GM12801 (cell line): ENCODE data around the gene LUC7L3.

Experiments
- TF ChIP-seq, protein P1 (sequence below): IDR thresholded peaks from one replicate; pipeline ENCODE4 v1.5.1; 2011; ENCODE audit warnings: control low read depth; ENCODE audit not compliant: insufficient read length; ENCODE audit errors: extremely low read depth

The LUC7L3 gene

DNA sequence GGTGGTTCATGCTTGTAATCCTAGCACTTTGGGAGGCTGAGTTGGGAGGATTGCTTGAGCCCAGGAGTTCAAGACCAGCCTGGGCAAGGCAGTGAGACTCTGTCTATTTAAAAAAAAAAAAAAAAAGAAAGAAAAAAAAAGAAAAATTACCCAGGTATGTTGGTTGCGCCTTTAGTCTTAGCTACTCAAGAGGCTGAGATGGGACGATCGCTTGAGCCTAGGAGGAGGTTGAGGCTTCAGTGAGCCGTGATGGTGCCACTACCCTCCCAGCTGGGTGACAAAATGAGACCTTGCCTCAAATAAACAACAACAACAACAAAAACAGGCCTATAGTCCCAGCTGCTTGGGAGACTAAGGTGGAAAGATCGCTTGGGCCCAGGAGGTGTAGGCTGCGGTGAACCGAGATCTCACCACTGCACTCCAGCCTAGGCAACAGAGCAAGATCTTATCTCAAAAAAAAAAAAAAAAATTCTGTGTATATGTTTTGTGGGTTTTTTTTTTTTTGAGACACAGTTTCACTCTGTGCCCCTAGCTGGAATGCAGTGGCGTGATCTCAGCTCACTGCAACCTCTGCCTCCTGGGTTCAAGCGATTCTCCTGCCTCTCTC lies 60.4 kb downstream of the LUC7L3 start:
- TF ChIP-seq, protein P1, sequence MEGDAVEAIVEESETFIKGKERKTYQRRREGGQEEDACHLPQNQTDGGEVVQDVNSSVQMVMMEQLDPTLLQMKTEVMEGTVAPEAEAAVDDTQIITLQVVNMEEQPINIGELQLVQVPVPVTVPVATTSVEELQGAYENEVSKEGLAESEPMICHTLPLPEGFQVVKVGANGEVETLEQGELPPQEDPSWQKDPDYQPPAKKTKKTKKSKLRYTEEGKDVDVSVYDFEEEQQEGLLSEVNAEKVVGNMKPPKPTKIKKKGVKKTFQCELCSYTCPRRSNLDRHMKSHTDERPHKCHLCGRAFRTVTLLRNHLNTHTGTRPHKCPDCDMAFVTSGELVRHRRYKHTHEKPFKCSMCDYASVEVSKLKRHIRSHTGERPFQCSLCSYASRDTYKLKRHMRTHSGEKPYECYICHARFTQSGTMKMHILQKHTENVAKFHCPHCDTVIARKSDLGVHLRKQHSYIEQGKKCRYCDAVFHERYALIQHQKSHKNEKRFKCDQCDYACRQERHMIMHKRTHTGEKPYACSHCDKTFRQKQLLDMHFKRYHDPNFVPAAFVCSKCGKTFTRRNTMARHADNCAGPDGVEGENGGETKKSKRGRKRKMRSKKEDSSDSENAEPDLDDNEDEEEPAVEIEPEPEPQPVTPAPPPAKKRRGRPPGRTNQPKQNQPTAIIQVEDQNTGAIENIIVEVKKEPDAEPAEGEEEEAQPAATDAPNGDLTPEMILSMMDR, result no peak

- TF ChIP-seq, protein P1, result no peak
Measured at GRCh38 chr17:50781167-50781566, 61.8 kb downstream of the LUC7L3 start.

GRCh38 chr17:50783193-50783660 lies 63.8 kb downstream of the LUC7L3 start:
- TF ChIP-seq, protein P1, result no peak

GRCh38 chr17:50783905-50784304 lies 64.5 kb downstream of the LUC7L3 start:
- TF ChIP-seq, protein P1, result no peak

DNA sequence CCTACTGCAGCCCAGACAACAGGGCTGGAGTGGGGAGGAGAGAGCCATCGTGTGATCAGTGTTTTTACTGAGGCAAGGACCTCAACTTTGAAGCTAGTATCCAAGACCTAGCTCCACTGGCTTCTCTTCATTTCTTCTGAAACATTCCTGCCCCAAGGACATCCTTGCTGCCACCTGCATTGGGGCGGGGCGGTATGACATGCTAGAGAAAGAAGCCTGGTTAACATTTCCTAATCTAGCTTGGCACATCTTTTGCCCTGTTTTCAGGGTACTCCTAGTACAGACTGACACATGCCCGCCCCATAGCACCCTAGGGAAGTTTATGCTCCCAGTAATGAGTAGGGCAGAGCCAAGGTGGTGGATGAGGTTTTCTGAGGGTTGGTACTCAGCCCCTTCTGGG lies 65.7 kb downstream of the LUC7L3 start:
- TF ChIP-seq, protein P1, result no peak

DNA sequence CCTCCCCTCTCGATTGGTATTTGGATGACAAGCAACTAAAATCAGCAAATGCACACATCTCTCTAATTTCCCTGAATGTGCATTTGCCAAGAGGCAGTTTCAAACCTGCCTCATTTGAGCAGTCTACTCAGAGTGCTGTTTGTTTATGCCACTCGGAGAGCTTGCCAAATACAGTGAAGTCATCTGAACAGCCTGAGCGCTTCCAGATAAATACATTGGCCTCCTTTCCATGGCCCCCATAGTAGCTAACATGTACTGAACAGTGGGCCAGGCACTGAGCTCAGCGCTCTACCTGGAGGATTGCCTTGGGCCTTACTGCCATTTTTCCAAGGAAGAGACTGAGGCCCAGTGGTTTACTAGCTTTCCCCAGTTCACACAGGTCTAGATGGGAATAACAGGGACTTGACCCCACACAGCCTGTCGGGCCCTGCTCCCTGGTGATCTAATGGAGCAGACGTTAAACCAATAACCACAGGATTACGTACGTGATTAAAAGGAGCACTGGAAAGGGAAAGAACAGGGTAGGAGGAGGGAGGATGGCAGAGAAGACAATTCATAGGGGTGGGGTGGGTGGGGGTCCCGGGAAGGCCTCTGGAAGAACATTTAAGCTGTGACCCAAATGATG lies 66.7 kb downstream of the LUC7L3 start:
- TF ChIP-seq, protein P1, result no peak

- TF ChIP-seq, protein P1, result no peak
Measured at GRCh38 chr17:50787106-50787505, 67.7 kb downstream of the LUC7L3 start.
